ENCODE results near the gene PRF1.

DNA sequence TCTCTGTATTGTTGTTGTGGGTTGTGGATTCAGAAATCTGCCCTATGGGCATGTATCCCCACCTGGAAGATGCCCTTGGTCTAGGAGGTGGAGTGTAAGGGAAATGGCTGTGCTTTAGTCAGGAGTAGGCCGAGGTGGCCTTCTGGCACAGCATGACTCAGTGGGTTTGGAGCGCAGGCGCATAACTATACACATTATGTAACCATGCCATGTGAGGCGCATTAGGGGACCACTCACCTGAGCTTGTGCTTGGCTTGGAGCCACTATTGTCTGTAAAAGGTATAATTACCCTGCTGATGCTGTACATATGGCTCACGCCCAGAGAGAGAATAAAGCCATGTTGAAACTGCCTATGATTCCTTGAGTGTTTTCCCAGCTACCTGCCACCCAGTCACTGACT, 49.1 kb upstream of the PRF1 start:
- TF ChIP-seq, protein P1, sequence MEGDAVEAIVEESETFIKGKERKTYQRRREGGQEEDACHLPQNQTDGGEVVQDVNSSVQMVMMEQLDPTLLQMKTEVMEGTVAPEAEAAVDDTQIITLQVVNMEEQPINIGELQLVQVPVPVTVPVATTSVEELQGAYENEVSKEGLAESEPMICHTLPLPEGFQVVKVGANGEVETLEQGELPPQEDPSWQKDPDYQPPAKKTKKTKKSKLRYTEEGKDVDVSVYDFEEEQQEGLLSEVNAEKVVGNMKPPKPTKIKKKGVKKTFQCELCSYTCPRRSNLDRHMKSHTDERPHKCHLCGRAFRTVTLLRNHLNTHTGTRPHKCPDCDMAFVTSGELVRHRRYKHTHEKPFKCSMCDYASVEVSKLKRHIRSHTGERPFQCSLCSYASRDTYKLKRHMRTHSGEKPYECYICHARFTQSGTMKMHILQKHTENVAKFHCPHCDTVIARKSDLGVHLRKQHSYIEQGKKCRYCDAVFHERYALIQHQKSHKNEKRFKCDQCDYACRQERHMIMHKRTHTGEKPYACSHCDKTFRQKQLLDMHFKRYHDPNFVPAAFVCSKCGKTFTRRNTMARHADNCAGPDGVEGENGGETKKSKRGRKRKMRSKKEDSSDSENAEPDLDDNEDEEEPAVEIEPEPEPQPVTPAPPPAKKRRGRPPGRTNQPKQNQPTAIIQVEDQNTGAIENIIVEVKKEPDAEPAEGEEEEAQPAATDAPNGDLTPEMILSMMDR (IDR thresholded peaks at IDR 0.05 in 8 of 11, conservative IDR thresholded peaks at IDR 0.05 in 3 of 11): no peak
- no peak for TF ChIP-seq POLR2A (IDR thresholded peaks at IDR 0.05)

Measured in spleen (tissue), 7 donors.